ENCODE results near the gene CACNA1B.

- TF ChIP-seq, protein P1, sequence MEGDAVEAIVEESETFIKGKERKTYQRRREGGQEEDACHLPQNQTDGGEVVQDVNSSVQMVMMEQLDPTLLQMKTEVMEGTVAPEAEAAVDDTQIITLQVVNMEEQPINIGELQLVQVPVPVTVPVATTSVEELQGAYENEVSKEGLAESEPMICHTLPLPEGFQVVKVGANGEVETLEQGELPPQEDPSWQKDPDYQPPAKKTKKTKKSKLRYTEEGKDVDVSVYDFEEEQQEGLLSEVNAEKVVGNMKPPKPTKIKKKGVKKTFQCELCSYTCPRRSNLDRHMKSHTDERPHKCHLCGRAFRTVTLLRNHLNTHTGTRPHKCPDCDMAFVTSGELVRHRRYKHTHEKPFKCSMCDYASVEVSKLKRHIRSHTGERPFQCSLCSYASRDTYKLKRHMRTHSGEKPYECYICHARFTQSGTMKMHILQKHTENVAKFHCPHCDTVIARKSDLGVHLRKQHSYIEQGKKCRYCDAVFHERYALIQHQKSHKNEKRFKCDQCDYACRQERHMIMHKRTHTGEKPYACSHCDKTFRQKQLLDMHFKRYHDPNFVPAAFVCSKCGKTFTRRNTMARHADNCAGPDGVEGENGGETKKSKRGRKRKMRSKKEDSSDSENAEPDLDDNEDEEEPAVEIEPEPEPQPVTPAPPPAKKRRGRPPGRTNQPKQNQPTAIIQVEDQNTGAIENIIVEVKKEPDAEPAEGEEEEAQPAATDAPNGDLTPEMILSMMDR (IDR thresholded peaks at IDR 0.05 in 2 of 3, conservative IDR thresholded peaks at IDR 0.05 in 1 of 3; ENCODE audit: borderline replicate concordance in 1 of 3, insufficient read depth in 1 of 3, low read depth in 2 of 3, low read length in 2 of 3), result no peak
- no peak for TF ChIP-seq POLR2AphosphoS5 (IDR thresholded peaks at IDR 0.05; ENCODE audit: low read depth, low read length)
- TF ChIP-seq ZNF274 (IDR thresholded peaks at IDR 0.05; ENCODE audit: low read depth, low read length), result no peak
- no peak for TF ChIP-seq POLR2A (IDR thresholded peaks at IDR 0.05; ENCODE audit: borderline replicate concordance, extremely low read depth, insufficient read depth, insufficient read length)
- TF ChIP-seq EZH2 (IDR thresholded peaks at IDR 0.05), result no peak
- no peak for TF ChIP-seq RAD21 (IDR thresholded peaks at IDR 0.05; ENCODE audit: low read depth)
- no peak for TF ChIP-seq JUND (IDR thresholded peaks at IDR 0.05)
- TF ChIP-seq CEBPB (IDR thresholded peaks at IDR 0.05; ENCODE audit: low read depth), result no peak
- no peak for TF ChIP-seq FOSL1 (IDR thresholded peaks at IDR 0.05; ENCODE audit: low read depth)
- no peak for TF ChIP-seq SP1 (IDR thresholded peaks at IDR 0.05; ENCODE audit: low read depth)
- no peak for TF ChIP-seq ELF1 (IDR thresholded peaks at IDR 0.05; ENCODE audit: borderline replicate concordance, low read depth)
- no peak for TF ChIP-seq EGR1 (IDR thresholded peaks at IDR 0.05; ENCODE audit: low read depth)
- no peak for TF ChIP-seq YY1 (IDR thresholded peaks at IDR 0.05; ENCODE audit: extremely low read depth, insufficient replicate concordance, low read depth, low read length)
- TF ChIP-seq, protein P2, sequence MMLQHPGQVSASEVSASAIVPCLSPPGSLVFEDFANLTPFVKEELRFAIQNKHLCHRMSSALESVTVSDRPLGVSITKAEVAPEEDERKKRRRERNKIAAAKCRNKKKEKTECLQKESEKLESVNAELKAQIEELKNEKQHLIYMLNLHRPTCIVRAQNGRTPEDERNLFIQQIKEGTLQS (IDR thresholded peaks at IDR 0.05), result no peak
Measured at GRCh38 chr9:137924761-137925369, 47.3 kb downstream of the CACNA1B start.
